Measurements from ENCODE around the gene PLA2G2E. TPM values are rescaled to one million over a fixed set of nuclear protein-coding genes. Genes with fewer than 3 reads are reported as not detected.

The PLA2G2E gene
- total and polyA plus RNA-seq, 9 donors, result not detected

DNA sequence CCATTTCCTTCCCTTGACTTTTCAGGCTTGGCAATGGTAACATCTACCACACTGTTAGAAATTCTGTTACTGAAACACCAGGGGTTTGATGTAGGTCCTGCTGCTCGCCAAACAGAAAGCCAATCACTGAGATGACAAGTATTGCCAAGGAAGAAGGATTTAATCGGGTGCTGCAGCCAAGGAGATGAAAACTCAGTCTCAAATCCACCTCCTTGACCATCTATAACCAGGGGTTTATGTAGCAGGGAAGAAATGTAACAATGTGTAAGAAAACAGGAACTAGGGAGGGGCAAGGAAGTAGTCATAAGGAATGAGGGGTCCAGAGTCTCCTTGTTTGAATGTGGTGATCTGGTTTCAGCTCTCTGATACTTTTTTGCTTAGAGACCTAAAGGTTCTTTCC lies 30.6 kb upstream of the PLA2G2E start:
- Histone ChIP-seq H3K36me3 (ENCODE audit: control insufficient read depth, insufficient read depth, low read length) (no peaks in the 10 kb centered on the region), H3K4me1 (ENCODE audit: control insufficient read depth, insufficient read depth, low read length) (no peaks in the 10 kb centered on the region), H3K27ac (ENCODE audit: low read length) (no peak overlapping the region), H3K27me3 (ENCODE audit: control insufficient read depth, insufficient read depth, low read length) (peaks cover 9% of the 10 kb centered on the region), H3K4me3 (ENCODE audit: low read length) (no peak overlapping the region), H3K9me3 (replicated peaks; ENCODE audit: control insufficient read depth, low read depth, low read length) (no peaks in the 10 kb centered on the region)
- no peak for DNase-seq
- WGBS (ENCODE audit: insufficient coverage), result no CpG with 5 or more reads among the region's 2 CpGs

DNA sequence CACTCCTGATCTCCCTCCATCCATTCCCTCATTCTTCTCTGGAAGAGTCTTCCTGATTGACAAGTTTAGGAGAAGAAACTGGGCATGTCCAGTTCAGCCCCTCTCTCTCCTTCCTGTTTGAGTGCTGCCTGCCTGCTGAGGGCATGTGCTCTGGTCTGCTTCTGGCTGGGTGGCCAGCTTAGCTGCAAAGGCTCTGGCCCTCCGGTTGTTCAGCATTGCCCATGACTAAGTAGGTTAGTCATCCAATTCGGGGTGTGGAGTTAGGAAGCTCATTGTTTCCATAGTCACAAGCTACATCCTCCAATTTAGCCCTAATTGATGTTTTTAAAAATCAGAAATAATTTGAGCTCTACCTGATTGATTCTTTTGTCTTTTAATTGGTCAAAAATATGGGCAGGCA lies 25.6 kb upstream of the PLA2G2E start:
- no peaks in the 10 kb centered on the region for H3K36me3 ChIP-seq (ENCODE audit: control insufficient read depth, insufficient read depth, low read length)
- H3K4me1 ChIP-seq (ENCODE audit: control insufficient read depth, insufficient read depth, low read length), result no peaks in the 10 kb centered on the region
- DNase-seq, result no peak
- H3K27me3 ChIP-seq (ENCODE audit: control insufficient read depth, insufficient read depth, low read length), result peaks cover 4% of the 10 kb centered on the region
- WGBS (ENCODE audit: insufficient coverage), result no CpG with 5 or more reads among the region's 2 CpGs
- no peak overlapping the region for H3K4me3 ChIP-seq (ENCODE audit: low read length)
- no peak overlapping the region for H3K27ac ChIP-seq (ENCODE audit: low read length)
- H3K9me3 ChIP-seq (replicated peaks; ENCODE audit: control insufficient read depth, low read depth, low read length), result no peaks in the 10 kb centered on the region

DNA sequence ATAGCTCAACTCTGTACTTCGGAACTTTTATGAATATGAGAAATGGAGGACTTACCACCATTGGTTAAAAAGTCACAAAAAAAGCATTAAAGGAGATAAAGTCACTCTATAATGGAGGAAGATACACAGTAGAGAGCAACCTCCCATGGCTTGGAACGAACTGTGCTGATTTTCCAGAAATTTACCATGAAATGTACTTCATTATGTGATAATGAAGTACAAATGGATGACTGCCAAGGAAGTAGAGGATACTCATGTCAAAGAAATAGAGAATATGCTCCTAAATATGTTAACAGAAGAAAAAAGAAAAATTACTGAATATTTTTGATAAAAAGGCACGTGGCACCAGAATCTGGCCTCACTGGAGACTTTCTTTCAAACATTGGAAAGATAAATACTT lies 23.6 kb upstream of the PLA2G2E start:
- Histone ChIP-seq H3K27ac (ENCODE audit: low read length) (no peak overlapping the region), H3K9me3 (replicated peaks; ENCODE audit: control insufficient read depth, low read depth, low read length) (no peaks in the 10 kb centered on the region), H3K4me3 (ENCODE audit: low read length) (no peak overlapping the region), H3K27me3 (ENCODE audit: control insufficient read depth, insufficient read depth, low read length) (peaks cover 2% of the 10 kb centered on the region), H3K36me3 (ENCODE audit: control insufficient read depth, insufficient read depth, low read length) (no peaks in the 10 kb centered on the region), H3K4me1 (ENCODE audit: control insufficient read depth, insufficient read depth, low read length) (no peaks in the 10 kb centered on the region)
- no peak for DNase-seq
- 100% methylated on average over 1 of the region's 3 CpGs for WGBS (ENCODE audit: insufficient coverage)

DNA sequence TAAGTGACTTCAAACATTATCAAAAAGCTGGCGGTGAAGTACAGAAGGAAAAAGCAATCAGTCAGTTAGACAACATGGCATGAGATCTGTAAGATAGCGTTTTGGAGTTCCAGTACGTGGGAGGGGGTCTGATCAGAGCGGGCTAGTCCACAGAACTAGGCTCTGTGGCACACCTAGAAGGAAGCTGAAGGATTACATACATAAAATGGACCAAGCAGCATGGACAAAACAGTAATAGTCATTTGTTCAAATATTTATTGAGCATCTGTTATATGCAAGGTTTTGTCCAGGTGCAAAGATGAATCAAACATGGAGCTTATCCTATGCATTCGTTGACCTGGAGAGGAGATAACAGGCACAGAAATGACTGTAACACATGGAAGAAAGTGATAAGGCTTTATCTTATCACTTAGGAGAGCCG lies 22.9 kb upstream of the PLA2G2E start:
- WGBS (ENCODE audit: insufficient coverage), result 70% methylated on average over 3 of the region's 6 CpGs
- Histone ChIP-seq H3K27ac (ENCODE audit: low read length) (no peak overlapping the region), H3K9me3 (replicated peaks; ENCODE audit: control insufficient read depth, low read depth, low read length) (no peaks in the 10 kb centered on the region), H3K4me1 (ENCODE audit: control insufficient read depth, insufficient read depth, low read length) (no peaks in the 10 kb centered on the region), H3K4me3 (ENCODE audit: low read length) (no peak overlapping the region), H3K27me3 (ENCODE audit: control insufficient read depth, insufficient read depth, low read length) (peaks cover 2% of the 10 kb centered on the region), H3K36me3 (ENCODE audit: control insufficient read depth, insufficient read depth, low read length) (no peaks in the 10 kb centered on the region)
- no peak for DNase-seq

DNA sequence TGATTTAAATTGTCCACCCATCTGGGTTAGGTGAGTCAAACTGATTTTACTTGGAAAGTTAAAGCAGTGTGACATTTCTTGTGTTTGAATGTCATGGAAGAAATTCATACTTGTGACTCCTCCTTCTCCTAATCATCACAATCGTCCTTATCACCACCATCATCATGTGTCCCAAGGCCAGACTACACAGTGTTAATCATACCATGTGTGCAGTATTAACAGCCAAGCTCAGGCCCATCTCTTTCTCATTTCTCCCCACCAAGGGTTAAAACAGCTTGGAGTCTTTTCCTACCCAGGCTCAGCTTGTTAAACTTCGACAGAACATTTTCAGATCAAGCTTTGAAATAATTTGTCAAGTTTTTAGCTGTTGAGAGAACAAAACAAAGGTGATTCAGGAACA lies 22.5 kb upstream of the PLA2G2E start:
- H3K36me3 ChIP-seq (ENCODE audit: control insufficient read depth, insufficient read depth, low read length), result no peaks in the 10 kb centered on the region
- peaks cover 2% of the 10 kb centered on the region for H3K27me3 ChIP-seq (ENCODE audit: control insufficient read depth, insufficient read depth, low read length)
- H3K27ac ChIP-seq (ENCODE audit: low read length), result no peak overlapping the region
- DNase-seq, result no peak
- H3K4me3 ChIP-seq (ENCODE audit: low read length), result no peak overlapping the region
- no peaks in the 10 kb centered on the region for H3K4me1 ChIP-seq (ENCODE audit: control insufficient read depth, insufficient read depth, low read length)
- 60% methylated on average over 1 of the region's 2 CpGs for WGBS (ENCODE audit: insufficient coverage)
- no peaks in the 10 kb centered on the region for H3K9me3 ChIP-seq (replicated peaks; ENCODE audit: control insufficient read depth, low read depth, low read length)

DNA sequence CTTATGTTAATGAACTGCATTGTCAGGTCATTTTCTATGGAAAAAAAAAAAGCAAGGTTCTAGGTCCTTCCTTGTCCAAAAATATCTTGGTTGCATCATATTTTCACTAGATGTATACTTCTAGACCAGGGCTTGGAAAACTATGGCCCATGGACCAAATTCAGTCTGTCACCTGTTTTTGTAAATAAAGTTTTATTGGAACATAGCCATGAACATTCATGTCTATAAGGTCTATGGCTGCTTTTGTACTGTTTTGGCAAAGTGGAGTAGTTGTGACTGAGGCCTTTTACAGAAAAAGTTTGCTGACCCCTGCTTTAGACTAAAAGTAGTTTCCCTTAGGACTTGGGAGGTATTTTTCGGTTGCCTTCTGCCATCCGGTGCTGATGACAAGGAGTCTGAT lies 19.2 kb upstream of the PLA2G2E start:
- no CpG with 5 or more reads among the region's 2 CpGs for WGBS (ENCODE audit: insufficient coverage)

DNA sequence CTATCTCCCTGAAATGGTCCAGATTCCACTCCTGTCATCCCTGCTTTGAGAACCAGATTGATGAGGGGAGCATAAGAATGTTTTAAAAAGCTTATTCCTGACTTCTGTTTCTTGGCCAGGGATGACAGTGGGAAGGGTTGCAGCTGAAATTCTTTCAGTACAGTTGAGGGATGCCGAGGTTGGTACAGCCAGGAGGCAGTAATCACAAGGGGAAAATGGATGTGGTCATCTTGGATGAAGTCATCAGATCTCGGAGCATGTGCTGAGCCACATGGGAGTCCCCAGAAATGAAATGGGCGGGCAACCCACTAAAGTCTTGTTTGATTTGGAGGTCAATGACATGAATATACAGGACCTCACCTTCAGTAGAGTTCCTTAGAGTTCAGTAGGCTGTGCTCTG lies 18.7 kb upstream of the PLA2G2E start:
- H3K27ac ChIP-seq (ENCODE audit: low read length), result no peak overlapping the region
- WGBS (ENCODE audit: insufficient coverage), result 29% methylated on average over 2 of the region's 3 CpGs
- no peaks in the 10 kb centered on the region for H3K9me3 ChIP-seq (replicated peaks; ENCODE audit: control insufficient read depth, low read depth, low read length)
- H3K27me3 ChIP-seq (ENCODE audit: control insufficient read depth, insufficient read depth, low read length), result no peaks in the 10 kb centered on the region
- DNase-seq, result no peak
- no peaks in the 10 kb centered on the region for H3K36me3 ChIP-seq (ENCODE audit: control insufficient read depth, insufficient read depth, low read length)
- no peaks in the 10 kb centered on the region for H3K4me1 ChIP-seq (ENCODE audit: control insufficient read depth, insufficient read depth, low read length)
- no peak overlapping the region for H3K4me3 ChIP-seq (ENCODE audit: low read length)

More for the DNA sequence above, 19.2 kb upstream of the PLA2G2E start:
- H3K27ac ChIP-seq (ENCODE audit: low read length), result no peak overlapping the region
- H3K36me3 ChIP-seq (ENCODE audit: control insufficient read depth, insufficient read depth, low read length), result no peaks in the 10 kb centered on the region
- no peaks in the 10 kb centered on the region for H3K9me3 ChIP-seq (replicated peaks; ENCODE audit: control insufficient read depth, low read depth, low read length)
- DNase-seq, result no peak
- H3K27me3 ChIP-seq (ENCODE audit: control insufficient read depth, insufficient read depth, low read length), result no peaks in the 10 kb centered on the region
- no peaks in the 10 kb centered on the region for H3K4me1 ChIP-seq (ENCODE audit: control insufficient read depth, insufficient read depth, low read length)
- no peak overlapping the region for H3K4me3 ChIP-seq (ENCODE audit: low read length)

DNA sequence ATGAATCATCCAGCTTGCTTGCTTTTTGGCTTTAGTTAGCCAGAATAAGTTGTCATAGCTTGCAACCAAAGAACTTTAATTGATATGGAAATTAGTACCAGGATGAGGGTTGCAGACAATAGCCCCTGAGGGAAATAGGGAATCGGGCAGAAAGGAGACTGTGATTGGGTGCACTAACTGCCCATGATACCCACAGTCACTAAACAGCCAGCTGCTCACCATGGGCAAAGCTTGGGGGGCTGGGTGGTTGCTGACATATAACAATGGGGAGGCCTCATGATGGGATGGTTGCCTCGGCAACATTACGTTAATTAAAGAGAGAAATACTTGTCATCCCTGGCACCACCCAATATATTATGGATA lies 17.8 kb upstream of the PLA2G2E start:
- Histone ChIP-seq H3K4me1 (ENCODE audit: control insufficient read depth, insufficient read depth, low read length) (no peaks in the 10 kb centered on the region), H3K4me3 (ENCODE audit: low read length) (no peak overlapping the region), H3K36me3 (ENCODE audit: control insufficient read depth, insufficient read depth, low read length) (no peaks in the 10 kb centered on the region), H3K27ac (ENCODE audit: low read length) (no peak overlapping the region), H3K27me3 (ENCODE audit: control insufficient read depth, insufficient read depth, low read length) (no peaks in the 10 kb centered on the region), H3K9me3 (replicated peaks; ENCODE audit: control insufficient read depth, low read depth, low read length) (no peaks in the 10 kb centered on the region)
- WGBS (ENCODE audit: insufficient coverage), result no CpG with 5 or more reads among the region's 3 CpGs
- DNase-seq, result no peak

DNA sequence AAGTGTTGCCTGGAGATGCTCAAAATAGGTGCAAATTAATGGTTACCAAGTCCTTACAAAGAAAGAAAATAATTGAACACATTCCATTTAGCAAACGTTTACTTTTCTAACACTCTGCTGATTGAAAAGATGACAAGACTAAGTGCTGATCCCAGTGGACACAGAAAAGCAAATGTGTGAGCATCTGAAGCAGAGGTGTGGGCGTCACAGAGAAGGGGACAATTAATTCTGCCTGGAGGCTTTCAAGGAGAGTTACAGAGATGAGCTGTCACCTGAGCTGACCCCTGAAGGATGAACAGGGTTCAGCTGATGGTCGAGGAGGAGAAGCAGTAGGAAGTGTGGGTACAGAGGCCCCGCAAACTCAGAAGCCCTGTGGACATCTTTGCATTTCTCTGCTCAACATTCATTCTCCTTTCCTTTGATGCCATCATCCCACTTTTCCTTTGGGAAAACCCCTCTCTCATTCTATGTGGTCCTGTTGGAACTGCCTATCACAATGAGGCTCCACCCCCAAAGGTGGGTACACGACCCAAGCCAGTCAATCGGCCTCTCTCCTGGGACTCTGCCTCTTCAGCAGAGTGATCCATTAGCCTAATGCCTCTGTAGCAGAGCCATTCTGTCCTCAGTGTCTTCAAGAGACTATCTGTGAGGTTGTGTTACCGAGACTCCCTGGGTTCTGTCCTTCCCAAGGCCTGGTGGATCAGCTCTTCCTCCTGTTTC lies 17.2 kb upstream of the PLA2G2E start:
- no peak for DNase-seq
- Histone ChIP-seq H3K4me3 (ENCODE audit: low read length) (no peak overlapping the region), H3K9me3 (replicated peaks; ENCODE audit: control insufficient read depth, low read depth, low read length) (no peaks in the 10 kb centered on the region), H3K27ac (ENCODE audit: low read length) (no peak overlapping the region), H3K4me1 (ENCODE audit: control insufficient read depth, insufficient read depth, low read length) (no peaks in the 10 kb centered on the region), H3K36me3 (ENCODE audit: control insufficient read depth, insufficient read depth, low read length) (no peaks in the 10 kb centered on the region), H3K27me3 (ENCODE audit: control insufficient read depth, insufficient read depth, low read length) (no peaks in the 10 kb centered on the region)
- 55% methylated on average over 5 of the region's 7 CpGs for WGBS (ENCODE audit: insufficient coverage)

DNA sequence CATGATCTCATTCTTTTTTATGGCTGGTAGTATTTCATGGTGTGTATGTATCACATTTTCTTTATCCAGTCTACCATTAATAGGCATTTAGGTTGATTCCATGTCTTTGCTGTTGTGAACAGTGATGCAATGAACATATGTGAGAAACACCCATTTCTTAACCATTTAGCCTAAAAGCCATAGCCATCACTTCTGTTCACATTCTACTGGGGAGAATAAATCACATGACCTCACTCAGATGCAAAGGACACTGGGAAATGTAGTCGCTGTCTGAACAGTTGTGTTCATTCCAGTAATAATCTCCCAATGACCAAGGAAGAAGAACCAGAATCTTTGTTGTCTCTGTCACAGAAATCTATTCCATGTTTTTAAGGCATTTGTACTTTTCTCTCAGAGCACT lies 15.1 kb upstream of the PLA2G2E start:
- Histone ChIP-seq H3K9me3 (replicated peaks; ENCODE audit: control insufficient read depth, low read depth, low read length) (no peaks in the 10 kb centered on the region), H3K4me3 (ENCODE audit: low read length) (no peak overlapping the region), H3K4me1 (ENCODE audit: control insufficient read depth, insufficient read depth, low read length) (no peaks in the 10 kb centered on the region), H3K27me3 (ENCODE audit: control insufficient read depth, insufficient read depth, low read length) (no peaks in the 10 kb centered on the region), H3K27ac (ENCODE audit: low read length) (no peak overlapping the region), H3K36me3 (ENCODE audit: control insufficient read depth, insufficient read depth, low read length) (no peaks in the 10 kb centered on the region)
- WGBS (ENCODE audit: insufficient coverage), result no CpG with 5 or more reads among the region's 1 CpG
- DNase-seq, result no peak

Measured in muscle of leg (tissue), 11 donors.